Left ventricle myocardium inferior (tissue), 1 donor: ENCODE data around the gene FSIP1. TPM values are rescaled to one million over a fixed set of nuclear protein-coding genes. Genes with fewer than 3 reads are reported as not detected.

Experiments used
- DNase-seq: peaks from one replicate; pipeline ENCODE4 v3.0.0-alpha.2; 2020
- H3K27ac ChIP-seq: fragments of 200-600 bp; replicated peaks from 2 replicates; pipeline ENCODE4 v1.8.0; 2021
- H3K27me3 ChIP-seq: fragments of 200-600 bp; 2 replicates; pipeline ENCODE4 v1.8.0; 2021; ENCODE audit warnings: low read depth
- H3K36me3 ChIP-seq: fragments of 200-600 bp; 2 replicates; pipeline ENCODE4 v1.8.0; 2021
- H3K4me1 ChIP-seq: fragments of 200-600 bp; 2 replicates; pipeline ENCODE4 v1.8.0; 2021
- H3K4me3 ChIP-seq: fragments of 200-600 bp; 2 replicates; pipeline ENCODE4 v1.8.0; 2021; ENCODE audit warnings: mild to moderate bottlenecking, moderate library complexity
- H3K9me3 ChIP-seq: fragments of 200-600 bp; replicated peaks from 2 replicates; pipeline ENCODE4 v1.8.0; 2021
- intact Hi-C: fragments of 100-400 bp; cut with micrococcal nuclease; formaldehyde crosslinking; loops from one replicate; pipeline ENCODE4 v1.11.0; 2022
- total RNA-seq: library from RNA; stranded (reverse); fragmentation: NEBNext Ultra II Directional; extraction: Animal tissue kit (Norgen Biotek cat#: 25700); gene quantifications from one replicate; pipeline ENCODE4 v1.2.1, GENCODE V29; 2021
- TF ChIP-seq, protein P1 (sequence below): fragments of 200-600 bp; IDR thresholded peaks from 2 replicates; pipeline ENCODE4 v1.8.0; 2021; ENCODE audit warnings: antibody characterized with exemption, mild to moderate bottlenecking, borderline replicate concordance
- donor health status: DM: no; HTN: yes; CAD: no; lungs with severe emphysema.

Gene FSIP1
- total RNA-seq, 1 donor from 2014 or later: 1.2 TPM

DNA sequence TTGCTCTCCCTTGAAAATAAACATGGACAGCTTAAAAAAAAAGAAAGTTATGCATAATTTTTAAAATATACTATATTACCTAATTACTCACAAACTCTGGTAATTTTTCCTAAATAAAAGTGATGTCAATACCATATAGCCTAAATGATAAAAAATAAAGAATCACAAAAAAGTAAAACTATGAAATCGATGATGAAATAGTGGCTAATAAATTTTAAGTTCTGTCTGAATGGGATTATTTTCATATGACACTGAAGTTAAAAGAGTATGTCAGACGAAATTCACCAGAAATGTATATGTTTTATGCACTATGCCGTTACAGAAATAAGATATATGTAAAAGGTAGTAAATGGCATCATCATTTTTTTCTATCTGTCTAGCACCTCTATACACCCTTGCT lies 51.4 kb downstream of the FSIP1 start:
- no peak overlapping the region for H3K27ac ChIP-seq
- no peak overlapping the region for H3K4me3 ChIP-seq
- peaks cover 7% of the 10 kb centered on the region for H3K4me1 ChIP-seq
- H3K36me3 ChIP-seq: no peaks in the 10 kb centered on the region
- TF ChIP-seq, protein P1, sequence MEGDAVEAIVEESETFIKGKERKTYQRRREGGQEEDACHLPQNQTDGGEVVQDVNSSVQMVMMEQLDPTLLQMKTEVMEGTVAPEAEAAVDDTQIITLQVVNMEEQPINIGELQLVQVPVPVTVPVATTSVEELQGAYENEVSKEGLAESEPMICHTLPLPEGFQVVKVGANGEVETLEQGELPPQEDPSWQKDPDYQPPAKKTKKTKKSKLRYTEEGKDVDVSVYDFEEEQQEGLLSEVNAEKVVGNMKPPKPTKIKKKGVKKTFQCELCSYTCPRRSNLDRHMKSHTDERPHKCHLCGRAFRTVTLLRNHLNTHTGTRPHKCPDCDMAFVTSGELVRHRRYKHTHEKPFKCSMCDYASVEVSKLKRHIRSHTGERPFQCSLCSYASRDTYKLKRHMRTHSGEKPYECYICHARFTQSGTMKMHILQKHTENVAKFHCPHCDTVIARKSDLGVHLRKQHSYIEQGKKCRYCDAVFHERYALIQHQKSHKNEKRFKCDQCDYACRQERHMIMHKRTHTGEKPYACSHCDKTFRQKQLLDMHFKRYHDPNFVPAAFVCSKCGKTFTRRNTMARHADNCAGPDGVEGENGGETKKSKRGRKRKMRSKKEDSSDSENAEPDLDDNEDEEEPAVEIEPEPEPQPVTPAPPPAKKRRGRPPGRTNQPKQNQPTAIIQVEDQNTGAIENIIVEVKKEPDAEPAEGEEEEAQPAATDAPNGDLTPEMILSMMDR: no peak
- H3K9me3 ChIP-seq: no peaks in the 10 kb centered on the region
- intact Hi-C loops: no loop called here
- H3K27me3 ChIP-seq: no peaks in the 10 kb centered on the region
- no peak for DNase-seq

DNA sequence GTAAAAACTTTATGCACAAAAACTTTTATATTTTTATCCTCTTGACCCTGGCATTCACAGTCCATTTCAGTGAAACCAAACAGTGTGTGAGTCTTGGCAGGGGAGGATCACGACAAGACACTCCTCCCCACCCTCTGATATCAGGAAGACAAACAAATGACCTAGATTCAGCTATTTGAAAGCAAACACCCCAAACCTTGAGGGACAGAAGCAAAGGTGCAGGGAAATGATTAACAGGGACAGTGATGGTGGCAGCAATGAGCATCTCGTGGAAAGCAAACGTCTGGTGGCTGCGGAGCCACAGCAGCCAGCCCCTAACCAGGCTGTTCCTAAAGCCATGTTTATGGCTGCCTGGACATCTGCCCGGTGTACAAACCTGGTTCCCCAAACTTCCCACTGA lies 52.1 kb downstream of the FSIP1 start:
- Histone ChIP-seq H3K9me3 (no peaks in the 10 kb centered on the region), H3K27ac (no peak overlapping the region), H3K4me3 (no peak overlapping the region), H3K4me1 (no peaks in the 10 kb centered on the region), H3K27me3 (no peaks in the 10 kb centered on the region), H3K36me3 (no peaks in the 10 kb centered on the region)
- intact Hi-C loops: no loop called here
- TF ChIP-seq, protein P1: no peak
- DNase-seq: no peak

DNA sequence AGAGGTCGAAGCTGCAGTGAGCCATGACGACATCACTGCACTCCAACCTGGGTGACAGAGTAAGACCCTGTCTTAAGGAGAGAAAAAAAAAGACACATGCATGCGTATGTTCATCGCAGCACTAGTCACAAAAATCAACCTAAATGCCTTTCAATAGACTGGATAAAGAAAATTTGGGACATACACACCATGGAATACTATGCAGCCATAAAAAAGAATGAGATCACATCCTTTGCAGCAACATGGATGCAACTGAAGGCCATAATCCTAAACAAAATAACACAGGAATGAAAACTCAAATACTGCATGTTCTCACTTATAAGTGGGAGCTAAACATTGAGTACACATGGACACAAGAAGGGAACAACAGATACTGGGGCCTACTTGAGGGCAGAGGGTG lies 53.1 kb downstream of the FSIP1 start:
- H3K4me3 ChIP-seq: no peak overlapping the region
- no peaks in the 10 kb centered on the region for H3K36me3 ChIP-seq
- no peak for DNase-seq
- no peaks in the 10 kb centered on the region for H3K27me3 ChIP-seq
- no peaks in the 10 kb centered on the region for H3K9me3 ChIP-seq
- TF ChIP-seq, protein P1: no peak
- no peaks in the 10 kb centered on the region for H3K4me1 ChIP-seq
- H3K27ac ChIP-seq: no peak overlapping the region
- intact Hi-C loops: no loop called here

DNA sequence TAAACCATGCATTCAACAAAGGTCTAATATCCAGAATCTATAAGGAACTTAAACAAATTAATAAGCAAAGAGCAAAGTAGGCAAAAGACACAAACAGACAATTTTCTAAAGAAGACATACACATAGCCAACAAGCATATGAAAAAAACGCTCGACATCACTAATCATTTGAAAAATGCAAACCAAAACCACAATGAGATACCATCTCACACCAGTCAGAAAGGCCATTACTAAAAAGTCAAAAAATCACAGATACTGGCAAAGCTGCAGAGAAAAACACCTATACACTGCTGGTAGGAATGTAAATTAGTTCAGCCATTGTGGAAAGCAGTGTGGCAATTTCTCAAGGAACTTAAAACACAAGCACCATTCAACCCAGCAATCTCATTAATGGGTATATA lies 53.8 kb downstream of the FSIP1 start:
- H3K4me1 ChIP-seq: no peaks in the 10 kb centered on the region
- H3K27me3 ChIP-seq: no peaks in the 10 kb centered on the region
- H3K36me3 ChIP-seq: no peaks in the 10 kb centered on the region
- H3K4me3 ChIP-seq: no peak overlapping the region
- no peak overlapping the region for H3K27ac ChIP-seq
- H3K9me3 ChIP-seq: no peaks in the 10 kb centered on the region
- TF ChIP-seq, protein P1: no peak
- intact Hi-C loops: no loop called here
- DNase-seq: no peak

DNA sequence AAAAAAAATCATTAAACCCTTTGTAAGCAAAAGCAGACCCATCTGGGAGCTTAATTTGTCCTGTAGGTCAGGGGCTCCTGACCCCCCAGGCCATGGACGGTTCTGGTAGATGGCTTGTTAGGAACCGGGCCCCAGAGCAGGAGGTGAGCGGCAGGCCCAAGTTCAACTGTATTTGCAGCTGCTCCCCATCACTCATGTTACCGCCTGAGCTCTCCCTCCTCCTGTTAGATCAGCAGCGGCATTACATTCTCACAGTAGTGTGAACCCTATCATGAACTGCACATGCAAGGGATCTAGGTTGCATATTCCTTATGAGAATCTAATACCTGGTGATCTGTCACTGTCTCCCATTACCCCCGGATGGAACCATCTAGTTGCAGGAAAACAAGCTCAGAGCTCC lies 60.7 kb downstream of the FSIP1 start:
- TF ChIP-seq, protein P1: no peak
- no peaks in the 10 kb centered on the region for H3K36me3 ChIP-seq
- intact Hi-C loops: no loop called here
- no peaks in the 10 kb centered on the region for H3K4me1 ChIP-seq
- H3K4me3 ChIP-seq: no peak overlapping the region
- H3K27me3 ChIP-seq: no peaks in the 10 kb centered on the region
- no peaks in the 10 kb centered on the region for H3K9me3 ChIP-seq
- DNase-seq: no peak
- H3K27ac ChIP-seq: no peak overlapping the region
